Bronchial epithelial cell (primary cell): ENCODE measurements around the gene ISG20. TPM values are rescaled to one million over a fixed set of nuclear protein-coding genes. Genes with fewer than 3 reads are reported as not detected.

Source experiments
- DNase-seq: peaks from one replicate; pipeline ENCODE4 v3.0.0-alpha.2; 2010; ENCODE audit warnings: low read depth
- FAIRE-seq: peaks from 2 replicates; lab custom pipeline; 2011; peaks lifted over from hg19 to GRCh38; lab: Jason Lieb, UNC
- H3K27me3 ChIP-seq: 2 replicates; pipeline ENCODE4 v1.5.1; 2011; ENCODE audit warnings: low read length; ENCODE audit not compliant: control insufficient read depth, insufficient read depth
- H3K36me3 ChIP-seq: 2 replicates; pipeline ENCODE4 v1.5.1; 2011; ENCODE audit warnings: low read length; ENCODE audit not compliant: control insufficient read depth, insufficient read depth
- H3K4me3 ChIP-seq: 2 replicates; pipeline ENCODE4 v1.5.1; 2011; ENCODE audit warnings: mild to moderate bottlenecking, low read depth, low read length, control low read depth
- total RNA-seq: library from RNA; depleted of rRNA; stranded (reverse); fragments of >200 nt; gene quantifications from 2 replicates; pipeline ENCODE4 v1.2.1, GENCODE V29; 2014
- TF ChIP-seq, protein P1 (sequence below): IDR thresholded peaks from 2 replicates; pipeline ENCODE4 v1.5.1; 2011; ENCODE audit warnings: mild to moderate bottlenecking, moderate library complexity, low read length, control low read depth, inconsistent platforms; ENCODE audit not compliant: insufficient read depth, severe bottlenecking

ISG20 gene
- total RNA-seq, 1 donor from 2014 or later = 18.4 TPM

DNA sequence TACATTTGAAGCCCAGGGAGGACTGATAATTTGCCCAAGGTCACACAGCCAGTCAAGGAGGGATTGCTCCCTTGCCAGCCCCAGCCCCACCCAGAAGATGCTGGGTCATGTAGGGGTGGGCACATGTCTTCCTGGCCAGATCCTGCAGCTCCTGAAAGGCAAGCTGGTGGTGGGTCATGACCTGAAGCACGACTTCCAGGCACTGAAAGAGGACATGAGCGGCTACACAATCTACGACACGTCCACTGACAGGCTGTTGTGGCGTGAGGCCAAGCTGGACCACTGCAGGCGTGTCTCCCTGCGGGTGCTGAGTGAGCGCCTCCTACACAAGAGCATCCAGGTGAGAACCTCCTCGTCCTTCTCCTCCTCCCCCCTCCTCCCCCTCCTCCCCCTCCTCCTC is 13.2 kb downstream of the ISG20 start:
- Histone ChIP-seq H3K36me3 (no peaks in the 10 kb centered on the region), H3K4me3 (no peak overlapping the region), H3K27me3 (no peaks in the 10 kb centered on the region)
- TF ChIP-seq, protein P1, sequence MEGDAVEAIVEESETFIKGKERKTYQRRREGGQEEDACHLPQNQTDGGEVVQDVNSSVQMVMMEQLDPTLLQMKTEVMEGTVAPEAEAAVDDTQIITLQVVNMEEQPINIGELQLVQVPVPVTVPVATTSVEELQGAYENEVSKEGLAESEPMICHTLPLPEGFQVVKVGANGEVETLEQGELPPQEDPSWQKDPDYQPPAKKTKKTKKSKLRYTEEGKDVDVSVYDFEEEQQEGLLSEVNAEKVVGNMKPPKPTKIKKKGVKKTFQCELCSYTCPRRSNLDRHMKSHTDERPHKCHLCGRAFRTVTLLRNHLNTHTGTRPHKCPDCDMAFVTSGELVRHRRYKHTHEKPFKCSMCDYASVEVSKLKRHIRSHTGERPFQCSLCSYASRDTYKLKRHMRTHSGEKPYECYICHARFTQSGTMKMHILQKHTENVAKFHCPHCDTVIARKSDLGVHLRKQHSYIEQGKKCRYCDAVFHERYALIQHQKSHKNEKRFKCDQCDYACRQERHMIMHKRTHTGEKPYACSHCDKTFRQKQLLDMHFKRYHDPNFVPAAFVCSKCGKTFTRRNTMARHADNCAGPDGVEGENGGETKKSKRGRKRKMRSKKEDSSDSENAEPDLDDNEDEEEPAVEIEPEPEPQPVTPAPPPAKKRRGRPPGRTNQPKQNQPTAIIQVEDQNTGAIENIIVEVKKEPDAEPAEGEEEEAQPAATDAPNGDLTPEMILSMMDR = no peak
- DNase-seq (no peak), FAIRE-seq (no peak)

DNA sequence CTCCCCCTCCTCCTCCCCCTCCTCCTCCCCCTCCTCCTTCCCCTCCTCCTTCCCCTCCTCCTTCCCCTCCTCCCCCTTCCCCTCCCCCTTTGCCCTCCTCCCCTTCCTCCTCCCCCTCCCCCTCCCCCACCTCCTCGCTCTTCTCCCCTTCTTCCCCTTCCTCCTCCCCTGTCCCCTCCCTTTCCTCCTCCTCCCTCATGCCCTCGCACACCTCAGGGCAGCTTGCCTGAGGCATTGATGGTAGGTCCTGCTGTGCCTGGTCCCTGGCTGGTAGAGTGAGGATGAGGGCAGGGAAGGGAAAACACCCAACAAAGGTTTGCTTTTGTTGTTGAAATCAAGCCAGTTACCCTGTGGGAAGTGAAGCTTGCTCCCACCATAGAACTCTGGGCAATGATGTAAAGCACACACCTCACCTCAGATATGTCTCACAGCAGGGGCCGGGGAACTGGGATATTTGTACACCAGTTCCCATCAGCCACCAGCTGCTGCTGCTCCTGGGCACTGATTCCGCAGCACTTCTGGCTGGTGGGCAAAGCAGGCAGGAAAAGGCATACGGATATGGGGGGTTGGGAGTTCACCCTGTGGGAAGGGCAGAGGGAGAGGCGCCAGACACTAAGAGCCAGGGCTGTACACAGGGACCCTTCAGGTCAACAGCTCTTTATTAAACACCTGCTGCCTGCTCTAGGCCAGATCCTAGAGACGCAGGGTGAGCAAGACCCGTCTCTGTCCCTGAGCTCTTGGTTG is 13.8 kb downstream of the ISG20 start:
- no peaks in the 10 kb centered on the region for H3K27me3 ChIP-seq
- no peaks in the 10 kb centered on the region for H3K36me3 ChIP-seq
- FAIRE-seq (no peak), DNase-seq (no peak)
- H3K4me3 ChIP-seq = no peak overlapping the region
- TF ChIP-seq, protein P1 = no peak

DNA sequence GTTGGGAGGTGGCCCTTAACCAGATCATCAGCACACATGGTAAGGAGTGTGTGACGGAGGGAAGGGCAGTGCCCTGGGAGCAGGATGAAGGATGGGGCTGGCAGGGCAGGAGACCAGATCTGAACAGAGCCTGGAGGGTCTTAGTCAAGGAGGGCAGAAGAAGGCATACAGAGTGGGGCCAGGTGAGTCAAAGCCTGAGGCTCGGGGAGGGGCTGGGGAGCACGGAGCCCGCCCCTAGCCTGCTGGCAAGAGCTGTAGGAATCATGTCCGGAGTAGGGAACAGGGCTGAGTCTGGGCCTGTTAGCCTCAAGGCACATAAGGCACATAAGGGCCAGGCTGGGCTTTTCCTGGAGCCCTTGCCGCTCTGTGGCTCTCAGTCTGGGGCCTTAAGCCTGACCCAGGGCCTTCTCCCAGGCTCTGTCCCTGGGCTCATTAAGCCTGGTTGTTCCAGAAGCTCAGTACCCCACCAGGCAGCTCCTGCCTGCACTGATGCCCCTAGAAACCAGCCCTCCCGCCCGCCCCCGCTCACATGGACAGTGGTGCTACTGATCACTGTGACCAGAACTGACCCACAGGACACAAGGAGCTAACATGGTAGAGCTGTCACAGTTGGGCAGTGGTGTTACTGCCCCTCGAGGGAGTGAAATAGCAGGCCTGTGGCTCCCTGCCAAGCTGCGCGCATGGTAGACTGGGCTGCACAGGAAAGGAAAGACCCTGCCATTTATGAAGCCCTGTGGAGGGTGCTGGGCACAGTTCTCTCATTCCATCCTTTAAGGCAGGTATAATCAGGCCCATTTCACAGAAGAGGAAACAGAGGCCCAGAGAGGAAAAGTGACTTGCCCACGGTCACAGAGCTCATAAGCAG is 14.6 kb downstream of the ISG20 start:
- FAIRE-seq = no peak
- TF ChIP-seq, protein P1 = no peak
- DNase-seq = peak; percentile 75
- H3K27me3 ChIP-seq = no peaks in the 10 kb centered on the region
- H3K4me3 ChIP-seq = no peak overlapping the region
- no peaks in the 10 kb centered on the region for H3K36me3 ChIP-seq

DNA sequence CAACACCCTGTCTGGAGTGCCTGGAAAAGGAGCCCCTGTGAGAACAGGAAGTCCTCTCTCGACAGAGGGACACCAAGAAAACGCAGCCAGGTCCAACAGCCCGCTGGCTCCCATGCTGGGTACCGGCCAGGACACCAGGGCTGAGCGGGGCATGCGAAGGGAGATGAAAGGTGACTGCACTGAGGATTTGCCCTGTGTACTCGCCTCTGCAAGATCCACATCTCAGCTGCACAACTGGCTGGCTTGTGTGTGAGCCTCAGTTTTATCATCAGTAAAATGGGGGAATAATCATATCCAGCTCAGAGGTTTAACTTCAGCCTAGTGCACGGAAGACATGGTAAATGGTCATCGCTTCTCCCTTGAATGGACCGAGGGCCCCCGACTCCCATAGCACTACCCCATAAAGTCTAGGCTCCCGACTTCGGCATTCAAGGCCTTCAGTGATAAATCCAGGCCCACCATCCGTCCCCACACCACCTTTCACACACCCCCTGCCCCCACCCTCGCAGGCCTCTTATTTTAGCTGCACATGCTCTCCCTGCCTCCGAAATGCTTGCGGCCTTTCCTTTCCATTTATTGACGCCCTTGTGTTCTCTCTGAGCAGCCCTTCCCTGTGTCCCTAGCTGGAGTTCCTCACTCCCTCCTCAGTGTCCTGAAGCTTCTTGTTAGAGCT is 15.8 kb downstream of the ISG20 start:
- DNase-seq (no peak), FAIRE-seq (peak; percentile 72)
- Histone ChIP-seq H3K36me3 (no peaks in the 10 kb centered on the region), H3K27me3 (no peaks in the 10 kb centered on the region), H3K4me3 (no peak overlapping the region)
- TF ChIP-seq, protein P1 = no peak

DNA sequence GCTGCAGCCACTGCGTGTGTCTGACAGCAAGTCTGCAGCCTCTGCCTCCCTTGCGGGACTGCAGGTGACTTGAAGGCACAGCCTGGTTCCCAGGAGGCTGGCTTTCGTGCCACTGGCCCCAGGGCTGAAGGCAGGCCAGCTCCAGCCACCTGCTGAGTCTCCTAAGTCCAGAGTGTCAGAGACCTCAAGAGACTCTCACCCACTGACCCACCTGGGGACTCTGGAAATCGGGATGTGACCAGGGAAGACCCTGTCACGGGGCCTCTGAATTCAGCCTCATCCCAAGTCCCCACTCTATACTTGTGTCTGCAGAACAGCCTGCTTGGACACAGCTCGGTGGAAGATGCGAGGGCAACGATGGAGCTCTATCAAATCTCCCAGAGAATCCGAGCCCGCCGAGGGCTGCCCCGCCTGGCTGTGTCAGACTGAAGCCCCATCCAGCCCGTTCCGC is 16.3 kb downstream of the ISG20 start:
- Histone ChIP-seq H3K36me3 (no peaks in the 10 kb centered on the region), H3K4me3 (no peak overlapping the region), H3K27me3 (no peaks in the 10 kb centered on the region)
- TF ChIP-seq, protein P1 = no peak
- DNase-seq = no peak
- FAIRE-seq = no peak
